Measurements from ENCODE around the gene MLLT3. TPM values are rescaled to one million over a fixed set of nuclear protein-coding genes. Genes with fewer than 3 reads are reported as not detected.

MLLT3 gene
- total RNA-seq, 4 donors from 2014 or later, result 29.8 to 51.0 (median 47.1) TPM

- H3K36me3 ChIP-seq, result no peaks in the 10 kb centered on the region
- TF ChIP-seq, protein P1, sequence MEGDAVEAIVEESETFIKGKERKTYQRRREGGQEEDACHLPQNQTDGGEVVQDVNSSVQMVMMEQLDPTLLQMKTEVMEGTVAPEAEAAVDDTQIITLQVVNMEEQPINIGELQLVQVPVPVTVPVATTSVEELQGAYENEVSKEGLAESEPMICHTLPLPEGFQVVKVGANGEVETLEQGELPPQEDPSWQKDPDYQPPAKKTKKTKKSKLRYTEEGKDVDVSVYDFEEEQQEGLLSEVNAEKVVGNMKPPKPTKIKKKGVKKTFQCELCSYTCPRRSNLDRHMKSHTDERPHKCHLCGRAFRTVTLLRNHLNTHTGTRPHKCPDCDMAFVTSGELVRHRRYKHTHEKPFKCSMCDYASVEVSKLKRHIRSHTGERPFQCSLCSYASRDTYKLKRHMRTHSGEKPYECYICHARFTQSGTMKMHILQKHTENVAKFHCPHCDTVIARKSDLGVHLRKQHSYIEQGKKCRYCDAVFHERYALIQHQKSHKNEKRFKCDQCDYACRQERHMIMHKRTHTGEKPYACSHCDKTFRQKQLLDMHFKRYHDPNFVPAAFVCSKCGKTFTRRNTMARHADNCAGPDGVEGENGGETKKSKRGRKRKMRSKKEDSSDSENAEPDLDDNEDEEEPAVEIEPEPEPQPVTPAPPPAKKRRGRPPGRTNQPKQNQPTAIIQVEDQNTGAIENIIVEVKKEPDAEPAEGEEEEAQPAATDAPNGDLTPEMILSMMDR (IDR thresholded peaks at IDR 0.05), result no peak
- no peak for TF ChIP-seq POLR2A (IDR thresholded peaks at IDR 0.05)
- no peak for DNase-seq
- H3K4me3 ChIP-seq (replicated peaks in 1 of 3), result no peak overlapping the region
- no peak overlapping the region for H3K27ac ChIP-seq
- intact Hi-C loops (cut with DNase I), result no loop called here
- H3K9me3 ChIP-seq, result no peaks in the 10 kb centered on the region
- peaks cover 33 to 49% of the 10 kb centered on the region in 2 donors for H3K4me1 ChIP-seq
- 73 to 83% methylated on average over 2 of the region's 2 CpGs for WGBS, 2 donors
- H3K27me3 ChIP-seq, result no peaks in the 10 kb centered on the region
These were observed 145.3 kb downstream of the MLLT3 start for GRCh38 chr9:20476912-20477521.

GRCh38 chr9:20474496-20474895 lies 147.8 kb downstream of the MLLT3 start:
- H3K4me3 ChIP-seq (replicated peaks in 1 of 3), result no peak overlapping the region
- H3K27ac ChIP-seq, result no peak overlapping the region
- WGBS, 2 donors, result 92 to 93% methylated on average over 5 of the region's 5 CpGs
- H3K36me3 ChIP-seq, result no peaks in the 10 kb centered on the region
- TF ChIP-seq, protein P1 (IDR thresholded peaks at IDR 0.05), result no peak
- TF ChIP-seq POLR2A (IDR thresholded peaks at IDR 0.05), result no peak
- H3K9me3 ChIP-seq, result no peaks in the 10 kb centered on the region
- H3K27me3 ChIP-seq, result no peaks in the 10 kb centered on the region
- H3K4me1 ChIP-seq, result peaks cover 39 to 50% of the 10 kb centered on the region in 2 donors
- intact Hi-C loops (cut with DNase I), result no loop called here
- no peak for DNase-seq

DNA sequence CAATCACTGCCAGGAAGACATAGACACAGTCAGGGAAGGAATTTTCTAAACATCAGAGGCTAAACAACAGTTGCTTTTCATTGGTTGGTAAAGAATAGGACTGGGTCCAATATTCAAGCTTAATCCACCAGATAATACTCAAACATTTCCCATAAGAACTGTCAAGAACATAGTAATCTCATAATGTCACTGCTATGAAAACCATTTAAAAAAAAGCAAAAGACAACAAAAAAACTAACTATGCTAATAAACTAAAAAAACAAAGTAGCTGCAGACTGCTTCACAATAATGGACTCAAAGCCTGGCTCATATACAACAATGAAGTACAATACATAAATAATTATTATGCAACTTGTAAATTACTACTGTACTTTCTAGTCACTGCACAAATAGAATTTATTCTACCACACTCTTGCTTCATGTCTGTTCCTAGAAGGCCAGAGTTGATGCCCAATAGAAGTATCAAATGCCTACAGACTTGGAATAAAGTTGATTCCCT lies 148.7 kb downstream of the MLLT3 start:
- no peaks in the 10 kb centered on the region for H3K9me3 ChIP-seq
- H3K36me3 ChIP-seq, result no peaks in the 10 kb centered on the region
- H3K4me3 ChIP-seq (replicated peaks in 1 of 3), result no peak overlapping the region
- DNase-seq, result no peak
- TF ChIP-seq POLR2A (IDR thresholded peaks at IDR 0.05), result no peak
- TF ChIP-seq, protein P1 (IDR thresholded peaks at IDR 0.05), result no peak
- H3K27me3 ChIP-seq, result no peaks in the 10 kb centered on the region
- peaks cover 39 to 40% of the 10 kb centered on the region in 2 donors for H3K4me1 ChIP-seq
- intact Hi-C loops (cut with DNase I), result no loop called here
- H3K27ac ChIP-seq, result no peak overlapping the region

GRCh38 chr9:20472342-20473045 lies 149.8 kb downstream of the MLLT3 start:
- Histone ChIP-seq H3K27me3 (no peaks in the 10 kb centered on the region), H3K36me3 (no peaks in the 10 kb centered on the region), H3K9me3 (no peaks in the 10 kb centered on the region), H3K4me3 (replicated peaks in 1 of 3) (no peak overlapping the region), H3K27ac (peak overlapping the region in 1 of 3 donors; percentile 30), H3K4me1 (peaks cover 28 to 30% of the 10 kb centered on the region in 2 donors)
- DNase-seq, result peak in 1 of 2 donors; percentile 20
- intact Hi-C loops (cut with DNase I), result no loop called here
- WGBS, 2 donors, result 86 to 91% methylated on average over 2 of the region's 2 CpGs
- TF ChIP-seq POLR2A (IDR thresholded peaks at IDR 0.05), result no peak
- TF ChIP-seq, protein P1 (IDR thresholded peaks at IDR 0.05), result no peak

Data from thyroid gland (tissue), 4 donors.